Activated T-cell treated with anti-CD3 and anti-CD28 coated beads, Interleukin-2, amount 50 U/mL, for 72 hours (primary cell): ENCODE data around the gene ZNF526. TPM values are rescaled to one million over a fixed set of nuclear protein-coding genes. Genes with fewer than 3 reads are reported as not detected.

Experiments
- total RNA-seq, 2 donors: library from RNA; stranded (reverse); gene quantifications; one replicate each; pipeline ENCODE4 v1.2.3, GENCODE V29; 2022

Gene ZNF526
- total RNA-seq, 2 donors from 2014 or later = 11.4 to 11.9 TPM

Other genes with a start within 250 kb of the ZNF526 start
- gene ATP1A3, start 226.1 kb upstream of the ZNF526 start, total RNA-seq = 1 to 10 TPM; 4.3 to 6.2 TPM
- 1 to 10 TPM; 1.1 to 3.8 TPM for gene GRIK5, start 150.1 kb upstream of the ZNF526 start, total RNA-seq
- 10 to 100 TPM; 11.5 to 12.2 TPM for gene ZNF574, start 144.1 kb upstream of the ZNF526 start, total RNA-seq
- 10 to 100 TPM; 45.0 to 56.0 TPM for gene POU2F2, start 87.9 kb upstream of the ZNF526 start, total RNA-seq
- 10 to 100 TPM; 28.8 to 31.6 TPM for gene DEDD2, start 2.6 kb upstream of the ZNF526 start, total RNA-seq
- gene GSK3A, start 22.3 kb downstream of the ZNF526 start, total RNA-seq = 10 to 100 TPM; 39.6 to 43.2 TPM
- gene ERF, start 34.8 kb downstream of the ZNF526 start, total RNA-seq = 10 to 100 TPM; 65.7 to 75.6 TPM
- gene CIC, start 48.9 kb downstream of the ZNF526 start, total RNA-seq = 10 to 100 TPM; 90.1 to 95.0 TPM
- under 1 TPM; 0.29 to 0.86 TPM for gene PRR19, start 81.8 kb downstream of the ZNF526 start, total RNA-seq
- gene PAFAH1B3, start 82.3 kb downstream of the ZNF526 start, total RNA-seq = 10 to 100 TPM; 36.7 to 37.6 TPM
- gene TMEM145, start 93.0 kb downstream of the ZNF526 start, total RNA-seq = 1 to 10 TPM in 1 of 2 donors, under 1 TPM in 1; 0.67 to 1.6 TPM
- 10 to 100 TPM in 1 of 2 donors, 1 to 10 TPM in 1; 9.7 to 14.0 TPM for gene MEGF8, start 105.3 kb downstream of the ZNF526 start, total RNA-seq
- 1 to 10 TPM in 1 of 2 donors, under 1 TPM in 1; 0.53 to 2.1 TPM for gene CNFN, start 170.0 kb downstream of the ZNF526 start, total RNA-seq
- 10 to 100 TPM; 46.5 to 53.8 TPM for gene LIPE, start 207.1 kb downstream of the ZNF526 start, total RNA-seq
- not detected for gene CXCL17, start 222.6 kb downstream of the ZNF526 start, total RNA-seq